Spinal cord (tissue), 10 donors: ENCODE data around the gene R3HDML. TPM values are rescaled to one million over a fixed set of nuclear protein-coding genes. Genes with fewer than 3 reads are reported as not detected.
"Not testable (repeated sequence)": the region's sequence is repeated elsewhere in the genome, so short reads cannot be mapped to it uniquely, and the experiment has no call there.

Experiments used
- DNase-seq, 6 donors: peaks; one replicate each; pipeline versions ENCODE4 v3.0.0 to v3.0.0-alpha.2; 2013 to 2015; ENCODE audit warnings: low spot score in 6 of 6, low read depth in 4 of 6
- H3K27ac ChIP-seq: one replicate; pipeline ENCODE4 v1.5.1; 2013; ENCODE audit warnings: low read depth, low read length, control low read depth
- H3K27me3 ChIP-seq: one replicate; pipeline ENCODE4 v1.6.1; 2013; ENCODE audit warnings: low read length; ENCODE audit not compliant: control insufficient read depth, insufficient read depth
- H3K36me3 ChIP-seq: one replicate; pipeline ENCODE4 v1.6.1; 2013; ENCODE audit warnings: low read length; ENCODE audit not compliant: control insufficient read depth, insufficient read depth
- H3K4me1 ChIP-seq: one replicate; pipeline ENCODE4 v1.6.1; 2013; ENCODE audit warnings: low read length; ENCODE audit not compliant: control insufficient read depth, insufficient read depth
- H3K4me3 ChIP-seq: one replicate; pipeline ENCODE4 v1.5.1; 2013; ENCODE audit warnings: low read depth, low read length, control low read depth
- H3K9me3 ChIP-seq: one replicate; pipeline ENCODE4 v1.6.1; 2013; ENCODE audit warnings: low read length; ENCODE audit not compliant: control insufficient read depth, insufficient read depth
- WGBS: methylation state at CpG from one replicate; pipeline ENCODE4 v1.1.5; 2013; ENCODE audit warnings: missing lambda C conversion rate; ENCODE audit not compliant: insufficient coverage; 5-methylcytosine and 5-hydroxymethylcytosine counted together
- long read RNA-seq, 4 donors: transcript quantifications; one replicate each; lab custom pipeline, GENCODE V29; 2026
- polyA plus RNA-seq, 2 donors: library from polyadenylated mRNA; unstranded; fragments of 120-200 nt; gene quantifications; one replicate each; pipeline ENCODE4 v1.2.1, GENCODE V29; 2013; ENCODE audit not compliant: insufficient read length in 2 of 2
- total RNA-seq, 2 donors: library from RNA; depleted of rRNA in 1 of 2; stranded (reverse); fragments of 120-200 nt in 1 of 2; fragments of >200 nt in 1 of 2; gene quantifications; one replicate each; pipeline versions ENCODE4 v1.2.3 to v1.2.4, GENCODE V29; 2013 to 2014
- donor health status: healthy.

R3HDML gene
- total RNA-seq = under 1 TPM in 1 of 2 donors, not detected in 1; 0.11 TPM
- polyA plus RNA-seq = under 1 TPM in 1 of 2 donors, not detected in 1; 0.12 TPM
- long read RNA-seq, donor 1 = 0 reads
- long read RNA-seq, donor 2 = 0 reads
- long read RNA-seq, donor 3 = 0 reads
- long read RNA-seq, donor 4 = 0 reads

GRCh38 chr20:44336725-44337380, at the start of gene R3HDML:
R3HDML (plus strand) TSS chr20:44337043; CDS start chr20:44337158, 115 bp downstream.
- H3K27ac ChIP-seq = no peak within 1 kb of the TSS
- no peaks in the 10 kb centered on the region for H3K4me1 ChIP-seq
- H3K9me3 ChIP-seq = no peaks in the 10 kb centered on the region
- H3K4me3 ChIP-seq = no peak within 1 kb of the TSS
- peaks cover 8% of the 10 kb centered on the region for H3K27me3 ChIP-seq
- no peak for DNase-seq
- no peaks in the 10 kb centered on the region for H3K36me3 ChIP-seq
- 84% methylated on average over 16 of the region's 16 CpGs for WGBS

DNA sequence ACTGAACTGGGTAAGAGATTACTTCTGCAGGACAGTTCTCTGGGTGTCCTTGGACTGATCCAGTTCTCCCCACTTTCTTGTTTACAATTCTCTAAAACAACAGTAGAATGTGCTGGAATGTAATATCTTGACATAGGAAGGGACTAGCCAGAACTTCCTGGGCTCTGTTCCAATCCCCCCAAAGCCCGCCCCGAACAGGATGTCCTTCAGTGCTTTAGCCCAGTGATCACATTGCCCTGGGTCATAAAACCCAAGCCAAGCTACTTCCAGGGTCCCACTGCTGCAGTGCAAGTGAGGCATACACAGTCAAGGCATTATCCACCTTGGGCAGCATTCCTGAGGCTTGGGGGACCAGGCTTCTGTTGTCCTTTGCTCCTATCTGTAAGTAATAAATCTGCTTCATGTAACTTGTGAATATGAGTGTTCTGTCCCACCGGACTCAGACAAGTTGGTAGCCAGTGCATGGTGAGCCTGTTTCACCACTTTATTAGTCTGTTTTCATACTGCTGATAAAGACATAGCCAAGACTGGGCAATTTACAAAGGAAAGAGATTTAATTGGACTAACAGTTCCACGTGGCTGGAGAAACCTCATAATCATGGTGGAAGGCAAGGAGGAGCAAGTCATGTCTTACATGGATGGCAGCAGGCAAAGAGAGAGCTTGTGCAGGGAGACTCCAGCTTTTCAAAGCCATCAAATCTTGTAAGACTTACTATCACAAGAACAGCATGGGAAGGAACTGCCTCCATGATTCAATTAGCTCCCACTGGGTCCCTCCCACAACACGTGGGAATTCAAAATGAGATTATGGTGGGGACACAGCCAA, 49.4 kb upstream of the R3HDML start:
- Histone ChIP-seq H3K36me3 (no peaks in the 10 kb centered on the region), H3K27ac (no peak overlapping the region), H3K27me3 (no peaks in the 10 kb centered on the region), H3K4me3 (no peak overlapping the region), H3K9me3 (no peaks in the 10 kb centered on the region), H3K4me1 (no peaks in the 10 kb centered on the region)
- DNase-seq = no peak
- WGBS = 82% methylated on average over 3 of the region's 5 CpGs

DNA sequence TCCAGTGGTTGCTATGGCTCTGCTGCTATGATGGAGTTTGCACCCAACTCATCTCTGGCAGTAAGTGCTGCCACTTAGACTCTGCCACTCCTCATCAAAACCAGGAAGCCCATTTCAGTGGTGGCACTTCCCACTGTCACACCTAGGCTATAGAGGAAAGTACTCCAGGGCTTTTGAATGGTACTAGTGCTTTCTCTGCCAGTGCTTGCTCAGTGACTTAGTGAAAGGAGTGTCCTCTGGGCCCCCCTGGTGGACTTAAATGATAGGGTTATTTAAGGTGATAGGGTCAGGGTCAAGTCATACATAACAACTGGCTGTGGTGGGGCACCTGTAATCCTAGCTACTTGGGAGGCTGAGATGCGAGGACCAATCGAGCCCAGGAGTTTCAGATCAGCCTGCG, 48.6 kb upstream of the R3HDML start:
- WGBS = 100% methylated on average over 2 of the region's 3 CpGs

DNA sequence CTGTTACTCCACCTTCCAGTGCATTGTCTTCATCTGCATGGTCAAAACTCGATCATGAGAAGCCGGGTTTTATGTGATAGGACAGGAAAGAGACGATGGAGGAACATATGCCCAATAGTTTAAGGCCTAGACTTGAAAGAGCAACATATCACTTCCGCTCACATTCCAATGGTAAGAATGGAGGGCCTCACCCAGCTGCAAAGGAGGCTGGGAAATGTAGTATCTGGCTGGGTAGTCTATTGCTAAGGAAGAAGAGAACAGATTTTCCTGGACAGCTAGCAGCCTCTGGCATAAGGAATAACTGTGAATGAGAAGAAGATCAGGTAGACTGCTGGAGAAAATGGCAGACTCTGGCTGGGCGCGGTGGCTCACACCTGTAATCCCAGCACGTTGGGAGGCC, 45.1 kb upstream of the R3HDML start:
- H3K4me1 ChIP-seq = no peaks in the 10 kb centered on the region
- H3K27ac ChIP-seq = no peak overlapping the region
- no peaks in the 10 kb centered on the region for H3K27me3 ChIP-seq
- H3K9me3 ChIP-seq = no peaks in the 10 kb centered on the region
- no peaks in the 10 kb centered on the region for H3K36me3 ChIP-seq
- DNase-seq = no peak
- WGBS = 93% methylated on average over 5 of the region's 7 CpGs
- H3K4me3 ChIP-seq = no peak overlapping the region

More for the DNA sequence above, 48.6 kb upstream of the R3HDML start:
- H3K4me3 ChIP-seq = no peak overlapping the region
- H3K9me3 ChIP-seq = no peaks in the 10 kb centered on the region
- H3K4me1 ChIP-seq = no peaks in the 10 kb centered on the region
- H3K27ac ChIP-seq = no peak overlapping the region
- DNase-seq = no peak
- H3K27me3 ChIP-seq = no peaks in the 10 kb centered on the region
- no peaks in the 10 kb centered on the region for H3K36me3 ChIP-seq

GRCh38 chr20:44296011-44296410, 40.8 kb upstream of the R3HDML start:
- 90% methylated on average over 4 of the region's 7 CpGs for WGBS
- no peaks in the 10 kb centered on the region for H3K36me3 ChIP-seq
- H3K27ac ChIP-seq = no peak overlapping the region
- no peaks in the 10 kb centered on the region for H3K4me1 ChIP-seq
- no peaks in the 10 kb centered on the region for H3K27me3 ChIP-seq
- H3K4me3 ChIP-seq = no peak overlapping the region
- no peak for DNase-seq
- no peaks in the 10 kb centered on the region for H3K9me3 ChIP-seq

DNA sequence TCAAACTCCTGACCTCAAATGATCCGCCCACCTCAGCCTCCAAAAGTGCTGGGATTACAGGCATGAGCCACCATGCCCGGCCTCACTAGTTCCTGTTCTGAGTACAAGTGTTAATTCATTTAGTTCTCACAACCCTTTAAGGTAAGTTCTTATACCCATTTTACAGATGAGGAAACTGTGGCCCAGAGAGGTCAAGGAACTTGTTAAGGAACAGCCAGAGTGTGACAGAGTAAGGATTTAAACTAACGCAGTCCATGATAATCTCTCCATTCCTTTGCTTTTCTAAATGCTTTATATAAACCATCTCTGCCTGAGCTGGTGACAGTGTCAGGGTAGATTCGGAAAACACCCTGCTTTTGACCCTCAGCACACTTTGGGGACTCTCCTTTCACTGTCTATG, 39.1 kb upstream of the R3HDML start:
- DNase-seq = no peak
- Histone ChIP-seq H3K9me3 (no peaks in the 10 kb centered on the region), H3K27ac (no peak overlapping the region), H3K4me3 (no peak overlapping the region), H3K27me3 (no peaks in the 10 kb centered on the region), H3K36me3 (peaks cover 2% of the 10 kb centered on the region), H3K4me1 (no peaks in the 10 kb centered on the region)
- 100% methylated on average over 2 of the region's 4 CpGs for WGBS

GRCh38 chr20:44299011-44299535, 37.8 kb upstream of the R3HDML start:
- DNase-seq, H3K4me3 ChIP-seq, H3K27ac ChIP-seq, H3K9me3 ChIP-seq, H3K27me3 ChIP-seq, H3K4me1 ChIP-seq, H3K36me3 ChIP-seq: not testable (repeated sequence)
- 89% methylated on average over 36 of the region's 42 CpGs for WGBS

GRCh38 chr20:44301285-44301684, 35.6 kb upstream of the R3HDML start:
- H3K4me3 ChIP-seq = no peak overlapping the region
- H3K4me1 ChIP-seq = no peaks in the 10 kb centered on the region
- H3K9me3 ChIP-seq = no peaks in the 10 kb centered on the region
- H3K36me3 ChIP-seq = peaks cover 2% of the 10 kb centered on the region
- H3K27me3 ChIP-seq = no peaks in the 10 kb centered on the region
- no peak for DNase-seq
- H3K27ac ChIP-seq = no peak overlapping the region

DNA sequence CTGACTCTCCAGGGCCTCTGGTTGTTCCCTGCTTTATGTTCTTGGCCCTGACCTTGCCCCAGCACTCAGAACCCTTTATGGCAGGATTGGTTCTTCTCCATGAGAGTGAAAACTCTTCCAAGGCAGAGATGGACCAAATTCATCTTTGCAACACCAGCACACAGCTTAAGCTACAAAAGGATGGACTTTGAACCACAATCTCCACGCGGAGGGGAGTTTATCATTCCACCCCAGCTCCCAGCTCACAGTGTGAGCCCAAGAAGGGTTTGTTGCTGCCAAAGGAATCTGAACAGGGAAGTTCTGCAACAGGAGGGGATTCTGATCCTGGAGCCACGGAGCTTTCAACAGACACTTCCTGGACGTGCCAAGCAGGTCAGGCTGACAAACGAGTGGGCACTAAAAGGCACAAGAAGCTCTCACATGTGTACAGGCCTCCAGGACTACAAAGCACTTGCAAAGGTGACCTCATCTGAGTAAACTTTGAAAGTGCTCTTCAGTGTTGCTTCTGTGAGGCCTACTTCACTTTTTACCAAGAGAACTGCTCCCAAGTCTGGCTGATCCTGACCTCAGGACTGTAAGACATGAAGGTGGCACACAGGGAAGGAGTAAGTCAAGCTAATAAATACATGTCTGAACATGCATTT, 34.7 kb upstream of the R3HDML start:
- H3K27me3 ChIP-seq = no peaks in the 10 kb centered on the region
- H3K4me3 ChIP-seq = no peak overlapping the region
- no peak for DNase-seq
- no peak overlapping the region for H3K27ac ChIP-seq
- no peaks in the 10 kb centered on the region for H3K9me3 ChIP-seq
- WGBS = 90% methylated on average over 3 of the region's 5 CpGs
- H3K4me1 ChIP-seq = no peaks in the 10 kb centered on the region
- H3K36me3 ChIP-seq = peaks cover 8% of the 10 kb centered on the region
